Endothelial cell of umbilical vein (primary cell): ENCODE data around the gene FAM3D. TPM values are rescaled to one million over a fixed set of nuclear protein-coding genes. Genes with fewer than 3 reads are reported as not detected.

Experiments used
- BruUV-seq: library from RNA; stranded (reverse); fragments of 400-500 nt; replicated peaks from 2 replicates; lab custom pipeline; 2021; lab: Mats Ljungman, UMichigan
- CTCF ChIA-PET: fragments of 300-600, 350-600 bp; sonication (Branson Sonifier 250); formaldehyde crosslinking; loops from one replicate; lab custom pipeline; 2021; ENCODE audit warnings: antibody characterized with exemption, inconsistent platforms; lab: Charles Lee
- POLR2A ChIA-PET: fragments of 300-600, 350-600 bp; sonication (Branson Sonifier 250); formaldehyde crosslinking; loops from one replicate; lab custom pipeline; 2021; ENCODE audit warnings: antibody characterized with exemption, inconsistent platforms; lab: Charles Lee
- DNase-seq: peaks from one replicate; pipeline ENCODE4 v3.0.0-alpha.2; 2011; ENCODE audit warnings: low read depth, low spot score
- FAIRE-seq: peaks from 2 replicates; lab custom pipeline; 2011; peaks lifted over from hg19 to GRCh38; lab: Jason Lieb, UNC
- H2AFZ ChIP-seq: 2 replicates; pipeline ENCODE4 v1.6.0; 2012; ENCODE audit warnings: low read depth, low read length, control low read depth, inconsistent platforms
- H3K27ac ChIP-seq: 2 replicates; pipeline ENCODE4 v1.5.1; 2011; ENCODE audit warnings: low read depth, mild to moderate bottlenecking, control low read depth, low read length, moderate library complexity; ENCODE audit not compliant: insufficient read depth
- H3K27me3 ChIP-seq, 2 experiments: 2 replicates each; pipeline versions ENCODE4 v1.6.0 to v1.6.1; 2011; ENCODE audit warnings: low read length in 2 of 2, mixed read lengths in 1 of 2; ENCODE audit not compliant: control insufficient read depth in 2 of 2, insufficient read depth in 2 of 2
- H3K36me3 ChIP-seq, 2 experiments: 2 replicates in 1 of 2; 3 replicates in 1 of 2; pipeline ENCODE4 v1.5.1; 2011; ENCODE audit warnings: low read length in 2 of 2, mild to moderate bottlenecking in 1 of 2, moderate library complexity in 1 of 2; ENCODE audit not compliant: control insufficient read depth in 2 of 2, insufficient read depth in 2 of 2; ENCODE audit errors: extremely low read depth in 1 of 2
- H3K4me1 ChIP-seq: 3 replicates; pipeline ENCODE4 v1.5.1; 2011; ENCODE audit warnings: mild to moderate bottlenecking, low read length; ENCODE audit not compliant: control insufficient read depth, insufficient read depth; ENCODE audit errors: extremely low read depth
- H3K4me2 ChIP-seq: 2 replicates; pipeline ENCODE4 v1.6.1; 2011; ENCODE audit warnings: low read length, control low read depth, mixed read lengths; ENCODE audit not compliant: insufficient read depth
- H3K4me3 ChIP-seq, 3 experiments: fragments of 200-600 bp in 1 of 3; sonication (generic), shearing (Covaris generic) in 1 of 3; replicated peaks in 1 of 3; 2 replicates each; pipeline ENCODE4 v1.5.1; 2011 to 2016; ENCODE audit warnings: control low read depth in 3 of 3, low read length in 3 of 3, mild to moderate bottlenecking in 2 of 3, inconsistent platforms in 1 of 3, low read depth in 1 of 3, moderate library complexity in 1 of 3; ENCODE audit not compliant: insufficient read depth in 1 of 3
- H3K79me2 ChIP-seq: 2 replicates; pipeline ENCODE4 v1.6.0; 2012; ENCODE audit warnings: low read length, inconsistent platforms; ENCODE audit not compliant: control insufficient read depth, insufficient read depth
- H3K9ac ChIP-seq: replicated peaks from 2 replicates; pipeline ENCODE3; 2011; ENCODE audit warnings: low read length, control low read depth; ENCODE audit not compliant: insufficient read depth; ENCODE audit errors: extremely low read depth
- H3K9me1 ChIP-seq: replicated peaks from 3 replicates; pipeline ENCODE4 v1.6.0; 2011; ENCODE audit warnings: mild to moderate bottlenecking, low read length; ENCODE audit not compliant: control insufficient read depth, insufficient read depth; ENCODE audit errors: extremely low read depth
- H3K9me3 ChIP-seq: replicated peaks from 2 replicates; pipeline ENCODE4 v1.5.1; 2012; ENCODE audit warnings: low read length, inconsistent platforms; ENCODE audit not compliant: control insufficient read depth, insufficient read depth
- H4K20me1 ChIP-seq: replicated peaks from 2 replicates; pipeline ENCODE3; 2011; ENCODE audit warnings: mild to moderate bottlenecking, low read length; ENCODE audit not compliant: control insufficient read depth, insufficient read depth; ENCODE audit errors: extremely low read depth
- EZH2 ChIP-seq: IDR thresholded peaks from 2 replicates; pipeline ENCODE4 v1.6.1; 2012; ENCODE audit warnings: borderline replicate concordance, low read depth, mild to moderate bottlenecking, moderate library complexity, low read length, inconsistent platforms; ENCODE audit not compliant: severe bottlenecking
- FOS ChIP-seq: IDR thresholded peaks from 2 replicates; pipeline ENCODE4 v1.6.1; 2011; ENCODE audit warnings: mild to moderate bottlenecking, low read length, moderate library complexity, borderline replicate concordance; ENCODE audit not compliant: insufficient read depth
- GATA2 ChIP-seq: IDR thresholded peaks from 2 replicates; pipeline ENCODE4 v1.7.0; 2011; ENCODE audit warnings: low read depth, mild to moderate bottlenecking, moderate library complexity, mixed read lengths, low read length; ENCODE audit not compliant: insufficient read length, insufficient read depth
- JUN ChIP-seq: IDR thresholded peaks from 2 replicates; pipeline ENCODE4 v1.6.1; 2011; ENCODE audit warnings: borderline replicate concordance, low read depth; ENCODE audit not compliant: insufficient read length, insufficient read depth
- MYC ChIP-seq: IDR thresholded peaks from one replicate; pipeline ENCODE4 v1.6.1; 2011; ENCODE audit warnings: mild to moderate bottlenecking, low read depth, low read length
- POLR2A ChIP-seq: IDR thresholded peaks from 2 replicates; pipeline ENCODE4 v1.6.1; 2012; ENCODE audit warnings: low read depth, mild to moderate bottlenecking, control low read depth, low read length
- POLR2AphosphoS5 ChIP-seq: IDR thresholded peaks from 2 replicates; pipeline ENCODE4 v1.6.1; 2012; ENCODE audit warnings: low read depth, mild to moderate bottlenecking, control low read depth, low read length, moderate library complexity; ENCODE audit not compliant: insufficient read depth
- dilution Hi-C: fragments of 300-500 bp; cut with MboI; formaldehyde crosslinking; loops from one replicate; pipeline ENCODE4 v1.15.0; 2019; ENCODE audit warnings: low sequenced_read_pairs; ENCODE audit not compliant: extremely low pct_ligation_motif_present
- intact Hi-C: fragments of 100-400 bp; cut with micrococcal nuclease; formaldehyde crosslinking; loops from one replicate; pipeline ENCODE4 v1.10.0; 2022
- polyA plus RNA-seq, 4 experiments: library from polyadenylated mRNA; depleted of rRNA in 3 of 4; stranded (reverse) in 3 of 4; unstranded in 1 of 4; fragments of >200 nt; gene quantifications; 2 replicates each; pipeline versions ENCODE4 v1.2.1 to v1.2.3, GENCODE V29; 2011 to 2012; ENCODE audit warnings: missing spikeins in 1 of 4
- total RNA-seq: library from RNA; stranded (reverse); gene quantifications from 2 replicates; pipeline ENCODE4 v1.2.3, GENCODE V29; 2021
- TF ChIP-seq, protein P1 (sequence below): IDR thresholded peaks from 2 replicates; pipeline ENCODE4 v1.6.1; 2011; ENCODE audit not compliant: insufficient read depth, insufficient read length
- TF ChIP-seq, protein P2 (sequence below), 2 donors: IDR thresholded peaks; 1 replicate in 1 of 2; 2 replicates in 1 of 2; pipeline ENCODE4 v1.5.1; 2011; ENCODE audit warnings: low read length in 2 of 2, mild to moderate bottlenecking in 2 of 2, moderate library complexity in 2 of 2, control low read depth in 1 of 2, inconsistent platforms in 1 of 2, low read depth in 1 of 2; ENCODE audit not compliant: insufficient read depth in 1 of 2; ENCODE audit errors: extremely low read depth in 1 of 2

Gene FAM3D
- total and polyA plus RNA-seq, 2 donors (not counting 3 experiments of a cell fraction or from before 2014, with no cell fraction given): 0.12 TPM; not detected in 1

DNA sequence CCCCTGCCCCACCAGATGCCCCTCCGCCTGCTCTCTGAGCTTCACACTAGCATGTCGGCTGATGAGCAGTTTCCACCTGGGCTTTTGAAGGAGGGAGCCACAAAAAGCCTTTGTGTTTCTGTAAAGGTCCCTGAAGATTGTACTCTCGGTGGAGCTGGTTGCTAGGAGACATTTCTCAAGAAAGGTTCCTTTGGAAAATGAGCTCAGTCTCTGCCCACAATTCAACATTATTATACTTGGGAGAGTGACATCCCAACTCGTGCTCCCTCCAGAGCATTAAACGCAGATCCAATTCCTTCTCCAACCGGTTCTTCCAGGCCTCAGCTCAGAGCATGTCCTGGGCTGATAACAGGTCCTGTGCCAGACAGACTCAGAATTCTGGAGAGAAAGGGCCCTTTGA, 62.5 kb downstream of the FAM3D start:
- H2AFZ ChIP-seq: no peak overlapping the region
- H3K27me3 ChIP-seq: peaks cover 11 to 36% of the 10 kb centered on the region in 2 experiments
- H3K36me3 ChIP-seq: no peaks in the 10 kb centered on the region
- no peaks in the 10 kb centered on the region for H4K20me1 ChIP-seq
- H3K9me1 ChIP-seq: no peaks in the 10 kb centered on the region
- H3K9ac ChIP-seq: no peak overlapping the region
- no peak for FAIRE-seq
- H3K79me2 ChIP-seq: no peaks in the 10 kb centered on the region
- H3K4me2 ChIP-seq: no peak overlapping the region
- dilution Hi-C loops: no loop called here
- no peak overlapping the region for H3K4me3 ChIP-seq
- H3K27ac ChIP-seq: no peak overlapping the region
- intact Hi-C loops: no loop called here
- H3K9me3 ChIP-seq: no peaks in the 10 kb centered on the region
- TF ChIP-seq FOS (no peak), EZH2 (no peak), JUN (no peak), MYC (no peak), POLR2A (no peak), GATA2 (no peak), POLR2AphosphoS5 (no peak)
- TF ChIP-seq, protein P1, sequence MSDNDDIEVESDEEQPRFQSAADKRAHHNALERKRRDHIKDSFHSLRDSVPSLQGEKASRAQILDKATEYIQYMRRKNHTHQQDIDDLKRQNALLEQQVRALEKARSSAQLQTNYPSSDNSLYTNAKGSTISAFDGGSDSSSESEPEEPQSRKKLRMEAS: no peak
- TF ChIP-seq, protein P2, sequence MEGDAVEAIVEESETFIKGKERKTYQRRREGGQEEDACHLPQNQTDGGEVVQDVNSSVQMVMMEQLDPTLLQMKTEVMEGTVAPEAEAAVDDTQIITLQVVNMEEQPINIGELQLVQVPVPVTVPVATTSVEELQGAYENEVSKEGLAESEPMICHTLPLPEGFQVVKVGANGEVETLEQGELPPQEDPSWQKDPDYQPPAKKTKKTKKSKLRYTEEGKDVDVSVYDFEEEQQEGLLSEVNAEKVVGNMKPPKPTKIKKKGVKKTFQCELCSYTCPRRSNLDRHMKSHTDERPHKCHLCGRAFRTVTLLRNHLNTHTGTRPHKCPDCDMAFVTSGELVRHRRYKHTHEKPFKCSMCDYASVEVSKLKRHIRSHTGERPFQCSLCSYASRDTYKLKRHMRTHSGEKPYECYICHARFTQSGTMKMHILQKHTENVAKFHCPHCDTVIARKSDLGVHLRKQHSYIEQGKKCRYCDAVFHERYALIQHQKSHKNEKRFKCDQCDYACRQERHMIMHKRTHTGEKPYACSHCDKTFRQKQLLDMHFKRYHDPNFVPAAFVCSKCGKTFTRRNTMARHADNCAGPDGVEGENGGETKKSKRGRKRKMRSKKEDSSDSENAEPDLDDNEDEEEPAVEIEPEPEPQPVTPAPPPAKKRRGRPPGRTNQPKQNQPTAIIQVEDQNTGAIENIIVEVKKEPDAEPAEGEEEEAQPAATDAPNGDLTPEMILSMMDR (IDR thresholded peaks at IDR 0.05; ENCODE audit: extremely low read depth in 1 of 2, insufficient read depth in 1 of 2, low read depth in 1 of 2, low read length in 2 of 2): no peak
- ChIA-PET CTCF (interaction anchor here (0.9 to 1.3 kb wide), 5 partner anchors 9 to 36 kb away, joined by 3 to 7 read pairs (median 3); no protein-coding TSS in a partner anchor), POLR2A (no interaction called here)
- no TSS peak for BruUV-seq
- DNase-seq: no peak
- H3K4me1 ChIP-seq: no peaks in the 10 kb centered on the region
